ENCODE results near the gene F13B.
"Not testable (repeated sequence)": the region's sequence is repeated elsewhere in the genome, so short reads cannot be mapped to it uniquely, and the experiment has no call there.

GRCh38 chr1:196991919-196992651, 75.0 kb downstream of the F13B start:
- TF ChIP-seq, protein P1, sequence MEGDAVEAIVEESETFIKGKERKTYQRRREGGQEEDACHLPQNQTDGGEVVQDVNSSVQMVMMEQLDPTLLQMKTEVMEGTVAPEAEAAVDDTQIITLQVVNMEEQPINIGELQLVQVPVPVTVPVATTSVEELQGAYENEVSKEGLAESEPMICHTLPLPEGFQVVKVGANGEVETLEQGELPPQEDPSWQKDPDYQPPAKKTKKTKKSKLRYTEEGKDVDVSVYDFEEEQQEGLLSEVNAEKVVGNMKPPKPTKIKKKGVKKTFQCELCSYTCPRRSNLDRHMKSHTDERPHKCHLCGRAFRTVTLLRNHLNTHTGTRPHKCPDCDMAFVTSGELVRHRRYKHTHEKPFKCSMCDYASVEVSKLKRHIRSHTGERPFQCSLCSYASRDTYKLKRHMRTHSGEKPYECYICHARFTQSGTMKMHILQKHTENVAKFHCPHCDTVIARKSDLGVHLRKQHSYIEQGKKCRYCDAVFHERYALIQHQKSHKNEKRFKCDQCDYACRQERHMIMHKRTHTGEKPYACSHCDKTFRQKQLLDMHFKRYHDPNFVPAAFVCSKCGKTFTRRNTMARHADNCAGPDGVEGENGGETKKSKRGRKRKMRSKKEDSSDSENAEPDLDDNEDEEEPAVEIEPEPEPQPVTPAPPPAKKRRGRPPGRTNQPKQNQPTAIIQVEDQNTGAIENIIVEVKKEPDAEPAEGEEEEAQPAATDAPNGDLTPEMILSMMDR (IDR thresholded peaks at IDR 0.05), result peak; percentile 24
- TF ChIP-seq ZFX (IDR thresholded peaks at IDR 0.05; ENCODE audit: borderline replicate concordance), result not testable (repeated sequence)

All from 22Rv1 (cell line).